ENCODE results near the gene BTBD9.

DNA sequence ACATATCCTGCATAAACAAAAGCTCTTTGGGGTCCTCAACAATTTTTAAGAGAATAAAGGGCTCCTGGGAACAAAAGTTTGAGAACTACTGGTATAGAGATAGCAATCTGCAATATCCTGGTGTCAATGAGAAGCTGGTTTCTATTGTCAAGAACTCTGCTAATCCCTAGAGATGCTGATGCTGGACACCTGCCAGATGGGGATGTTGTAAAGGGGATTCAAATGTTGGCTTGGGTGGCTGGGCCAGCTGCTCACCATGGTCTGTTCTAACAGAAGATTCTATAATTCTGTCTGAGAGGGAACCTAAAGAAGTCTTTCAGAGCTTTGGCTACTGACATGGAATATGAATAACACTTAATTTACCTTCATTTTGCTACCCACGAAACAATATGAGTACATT lies 137.8 kb downstream of the BTBD9 start:
- TF ChIP-seq ZFP3 (CRISPR knock-in tag; IDR thresholded peaks at IDR 0.05) (no peak), ZNF8 (CRISPR knock-in tag; IDR thresholded peaks at IDR 0.05) (no peak)
